Sigmoid colon (tissue), 7 donors: ENCODE data around the gene CDCA7L. TPM values are rescaled to one million over a fixed set of nuclear protein-coding genes. Genes with fewer than 3 reads are reported as not detected.

Experiments used
- DNase-seq: peaks from one replicate; pipeline ENCODE4 v3.0.0-alpha.2; 2019
- H3K27ac ChIP-seq, 4 donors: fragments of 200-600 bp; sonication (generic); one replicate each; pipeline ENCODE4 v1.5.1; 2016 to 2019; ENCODE audit warnings: mild to moderate bottlenecking in 1 of 4
- H3K27me3 ChIP-seq, 3 donors: fragments of 200-600 bp; sonication (generic); one replicate each; pipeline ENCODE4 v1.5.1; 2019; ENCODE audit warnings: mild to moderate bottlenecking in 1 of 3
- H3K36me3 ChIP-seq, 4 donors: fragments of 200-600 bp; sonication (generic); one replicate each; pipeline ENCODE4 v1.5.1; 2016 to 2019
- H3K4me1 ChIP-seq, 4 donors: fragments of 200-600 bp; sonication (generic); one replicate each; pipeline ENCODE4 v1.5.1; 2017 to 2019
- H3K4me3 ChIP-seq, 4 donors: fragments of 200-600 bp; sonication (generic); one replicate each; pipeline ENCODE4 v1.5.1; 2017 to 2019; ENCODE audit warnings: mild to moderate bottlenecking in 2 of 4, moderate library complexity in 1 of 4
- H3K9me3 ChIP-seq, 4 donors: fragments of 200-600 bp in 3 of 4; sonication (generic) in 3 of 4; one replicate each; pipeline versions ENCODE4 v1.5.1 to v1.6.1; 2013 to 2019
- EP300 ChIP-seq, 4 donors: sonication (generic); formaldehyde crosslinking; IDR thresholded peaks; one replicate each; pipeline ENCODE4 v1.6.1; 2017; ENCODE audit warnings: antibody characterized with exemption in 4 of 4
- POLR2A ChIP-seq, 2 donors: fragments of 450-650 bp; IDR thresholded peaks; one replicate each; pipeline ENCODE4 v1.6.1; 2016; ENCODE audit warnings: antibody characterized with exemption in 2 of 2, mild to moderate bottlenecking in 2 of 2, moderate library complexity in 2 of 2
- POLR2AphosphoS5 ChIP-seq, 4 donors: sonication (generic); formaldehyde crosslinking; IDR thresholded peaks; one replicate each; pipeline ENCODE4 v1.6.1; 2017; ENCODE audit warnings: antibody characterized with exemption in 4 of 4
- WGBS, 2 donors: extraction: QIAGEN DNeasy Blood & Tissue Kit; methylation state at CpG; one replicate each; pipeline ENCODE4 v1.1.7; 2013; 5-methylcytosine and 5-hydroxymethylcytosine counted together
- intact Hi-C: fragments of 100-400 bp; cut with DNase I; formaldehyde crosslinking; loops from one replicate; pipeline ENCODE4 v1.15.1; 2023
- polyA plus RNA-seq, 3 donors: library from polyadenylated mRNA; stranded (reverse); fragments of 200-250 nt; gene quantifications; one replicate each; pipeline ENCODE4 v1.2.3, GENCODE V29; 2013
- total RNA-seq, 4 donors: library from RNA; depleted of rRNA; stranded (reverse); fragments of >200 nt; gene quantifications; one replicate each; pipeline ENCODE4 v1.1.0, GENCODE V29; 2016
- TF ChIP-seq, protein P1 (sequence below), 4 experiments: fragments of 450-650 bp in 3 of 4; fragments of 200-600 bp in 1 of 4; IDR thresholded peaks; one replicate each; pipeline ENCODE4 v1.5.1; 2016 to 2019; ENCODE audit warnings: antibody characterized with exemption in 4 of 4, mild to moderate bottlenecking in 3 of 4, moderate library complexity in 2 of 4
- donor health status: healthy with polysubstance abuse.
- donor health status: Bipolar disorder and iron deficiency.
- donor health status: healthy.

The CDCA7L gene
- total and polyA plus RNA-seq, 7 donors: 12.3 to 55.9 (median 23.5) TPM

DNA sequence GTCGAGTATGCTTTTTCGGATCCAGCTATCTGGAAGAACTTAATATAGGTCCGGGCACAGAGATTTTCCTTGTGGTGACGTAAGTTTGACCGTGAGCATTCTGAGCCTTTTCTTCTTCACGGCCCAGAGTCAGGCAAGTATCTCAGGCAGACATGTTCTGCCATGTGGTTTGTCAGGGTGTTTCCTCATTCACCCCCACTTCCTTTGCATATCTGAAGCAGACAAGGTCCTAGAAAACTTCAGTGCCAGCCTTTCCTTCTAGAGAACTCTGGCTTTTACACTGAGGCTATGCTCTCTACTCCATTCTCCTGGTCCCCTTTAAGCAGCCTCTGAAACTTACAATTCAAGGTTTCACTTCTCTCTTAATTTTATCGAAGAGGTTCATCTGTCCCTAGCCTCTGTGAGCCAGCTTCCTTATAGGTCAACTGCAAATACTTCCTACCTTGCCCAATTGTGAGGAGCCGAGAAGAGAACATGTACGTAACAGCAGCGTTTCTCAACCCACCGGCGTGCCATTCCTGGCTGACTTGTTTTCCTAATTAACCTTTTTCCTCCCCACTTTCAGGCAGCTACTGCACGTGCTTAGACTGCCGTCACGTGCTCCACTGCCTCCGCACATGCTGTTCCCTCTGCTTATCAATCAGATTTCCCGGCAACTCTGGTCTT lies 47.3 kb downstream of the CDCA7L start:
- no peaks in the 10 kb centered on the region for H3K9me3 ChIP-seq
- peaks cover 8 to 46% (median 18%) of the 10 kb centered on the region in 4 donors for H3K36me3 ChIP-seq
- intact Hi-C loops: no loop called here
- no peak overlapping the region for H3K27ac ChIP-seq
- no peaks in the 10 kb centered on the region for H3K4me1 ChIP-seq
- H3K4me3 ChIP-seq: no peak overlapping the region
- TF ChIP-seq, protein P1, sequence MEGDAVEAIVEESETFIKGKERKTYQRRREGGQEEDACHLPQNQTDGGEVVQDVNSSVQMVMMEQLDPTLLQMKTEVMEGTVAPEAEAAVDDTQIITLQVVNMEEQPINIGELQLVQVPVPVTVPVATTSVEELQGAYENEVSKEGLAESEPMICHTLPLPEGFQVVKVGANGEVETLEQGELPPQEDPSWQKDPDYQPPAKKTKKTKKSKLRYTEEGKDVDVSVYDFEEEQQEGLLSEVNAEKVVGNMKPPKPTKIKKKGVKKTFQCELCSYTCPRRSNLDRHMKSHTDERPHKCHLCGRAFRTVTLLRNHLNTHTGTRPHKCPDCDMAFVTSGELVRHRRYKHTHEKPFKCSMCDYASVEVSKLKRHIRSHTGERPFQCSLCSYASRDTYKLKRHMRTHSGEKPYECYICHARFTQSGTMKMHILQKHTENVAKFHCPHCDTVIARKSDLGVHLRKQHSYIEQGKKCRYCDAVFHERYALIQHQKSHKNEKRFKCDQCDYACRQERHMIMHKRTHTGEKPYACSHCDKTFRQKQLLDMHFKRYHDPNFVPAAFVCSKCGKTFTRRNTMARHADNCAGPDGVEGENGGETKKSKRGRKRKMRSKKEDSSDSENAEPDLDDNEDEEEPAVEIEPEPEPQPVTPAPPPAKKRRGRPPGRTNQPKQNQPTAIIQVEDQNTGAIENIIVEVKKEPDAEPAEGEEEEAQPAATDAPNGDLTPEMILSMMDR (IDR thresholded peaks at IDR 0.05): no peak
- TF ChIP-seq EP300 (IDR thresholded peaks at IDR 0.05): no peak
- no peak for TF ChIP-seq POLR2A (IDR thresholded peaks at IDR 0.05)
- no peak for TF ChIP-seq POLR2AphosphoS5 (IDR thresholded peaks at IDR 0.05)
- H3K27me3 ChIP-seq: no peaks in the 10 kb centered on the region
- 70 to 93% methylated on average over 17 of the region's 17 CpGs for whole genome bisulfite sequencing, 2 donors
- no peak for DNase-seq

DNA sequence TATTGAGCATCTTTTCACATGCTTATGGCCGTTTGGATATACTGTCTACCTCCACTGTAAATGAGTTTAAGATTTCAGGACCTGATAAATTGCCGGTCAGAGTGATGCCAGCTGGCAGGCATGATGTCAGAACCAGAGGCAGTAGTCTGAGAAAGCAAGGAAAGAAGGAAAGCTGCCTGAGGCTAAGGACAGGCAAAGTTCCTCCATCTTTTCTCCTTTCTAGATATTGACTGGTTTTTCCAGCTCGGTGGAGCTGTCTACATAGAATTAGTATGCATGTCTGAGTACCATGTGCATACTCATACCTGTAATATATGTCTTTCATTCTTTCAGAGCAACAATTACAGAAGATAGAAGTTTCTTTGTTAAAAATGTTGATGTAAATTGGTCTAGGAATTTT lies 52.3 kb downstream of the CDCA7L start:
- no peak overlapping the region for H3K27ac ChIP-seq
- WGBS, 2 donors: 90 to 92% methylated on average over 3 of the region's 3 CpGs
- peaks cover 0 to 1% (median under 1%) of the 10 kb centered on the region in 4 donors for H3K36me3 ChIP-seq
- TF ChIP-seq, protein P1 (IDR thresholded peaks at IDR 0.05): no peak
- TF ChIP-seq POLR2A (IDR thresholded peaks at IDR 0.05): no peak
- no peaks in the 10 kb centered on the region for H3K27me3 ChIP-seq
- no peak for DNase-seq
- intact Hi-C loops: no loop called here
- no peaks in the 10 kb centered on the region for H3K4me1 ChIP-seq
- no peaks in the 10 kb centered on the region for H3K9me3 ChIP-seq
- no peak overlapping the region for H3K4me3 ChIP-seq

DNA sequence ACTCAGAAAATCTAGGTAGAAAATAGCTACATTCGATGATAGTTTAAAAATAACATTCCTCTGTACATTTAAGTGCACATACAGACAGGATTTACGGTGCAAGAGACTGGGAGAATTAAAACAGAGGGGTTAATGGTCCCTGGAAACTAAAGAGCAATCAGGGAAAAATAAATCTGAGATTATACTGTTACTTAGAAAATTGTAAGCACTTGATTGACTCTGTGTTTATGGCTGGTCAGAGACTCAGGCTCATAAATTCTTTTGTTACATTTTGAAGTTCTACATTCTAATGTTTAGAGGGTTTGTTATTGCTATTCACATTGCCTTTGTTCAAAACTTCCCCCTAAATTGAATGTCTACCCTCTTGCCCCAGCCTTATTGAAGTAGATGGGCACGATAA lies 54.4 kb downstream of the CDCA7L start:
- intact Hi-C loops: no loop called here
- no peak overlapping the region for H3K4me3 ChIP-seq
- TF ChIP-seq EP300 (IDR thresholded peaks at IDR 0.05): no peak
- no peak for TF ChIP-seq POLR2AphosphoS5 (IDR thresholded peaks at IDR 0.05)
- TF ChIP-seq, protein P1 (IDR thresholded peaks at IDR 0.05): no peak
- TF ChIP-seq POLR2A (IDR thresholded peaks at IDR 0.05): no peak
- H3K9me3 ChIP-seq: no peaks in the 10 kb centered on the region
- H3K36me3 ChIP-seq: no peaks in the 10 kb centered on the region
- 78 to 83% methylated on average over 3 of the region's 3 CpGs for WGBS, 2 donors
- no peak for DNase-seq
- no peaks in the 10 kb centered on the region for H3K27me3 ChIP-seq
- no peaks in the 10 kb centered on the region for H3K4me1 ChIP-seq
- H3K27ac ChIP-seq: no peak overlapping the region

DNA sequence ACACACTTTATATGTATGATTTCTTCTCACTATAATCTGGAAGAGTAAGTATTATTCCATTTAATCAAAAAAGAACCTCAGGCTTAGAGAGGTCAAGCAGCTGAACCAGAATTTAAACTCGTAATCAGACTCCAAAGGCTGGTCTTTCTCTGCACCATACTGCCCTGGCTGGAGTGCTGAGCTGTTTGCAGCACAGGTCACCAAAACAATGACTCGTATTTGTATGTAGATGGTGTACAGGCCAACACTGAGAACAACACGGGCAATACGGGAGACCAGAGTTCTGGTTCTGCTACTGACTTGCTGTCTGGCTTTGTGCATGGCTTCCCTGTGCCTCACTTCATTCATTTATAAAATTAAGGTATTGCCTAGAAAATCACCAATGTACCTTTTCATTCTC lies 57.9 kb downstream of the CDCA7L start:
- no peaks in the 10 kb centered on the region for H3K36me3 ChIP-seq
- H3K4me1 ChIP-seq: no peaks in the 10 kb centered on the region
- intact Hi-C loops: no loop called here
- no peak overlapping the region for H3K27ac ChIP-seq
- WGBS, 2 donors: 85 to 89% methylated on average over 4 of the region's 4 CpGs
- no peak for DNase-seq
- no peak overlapping the region for H3K4me3 ChIP-seq
- TF ChIP-seq, protein P1 (IDR thresholded peaks at IDR 0.05): no peak
- TF ChIP-seq POLR2AphosphoS5 (IDR thresholded peaks at IDR 0.05): no peak
- no peaks in the 10 kb centered on the region for H3K9me3 ChIP-seq
- H3K27me3 ChIP-seq: no peaks in the 10 kb centered on the region

DNA sequence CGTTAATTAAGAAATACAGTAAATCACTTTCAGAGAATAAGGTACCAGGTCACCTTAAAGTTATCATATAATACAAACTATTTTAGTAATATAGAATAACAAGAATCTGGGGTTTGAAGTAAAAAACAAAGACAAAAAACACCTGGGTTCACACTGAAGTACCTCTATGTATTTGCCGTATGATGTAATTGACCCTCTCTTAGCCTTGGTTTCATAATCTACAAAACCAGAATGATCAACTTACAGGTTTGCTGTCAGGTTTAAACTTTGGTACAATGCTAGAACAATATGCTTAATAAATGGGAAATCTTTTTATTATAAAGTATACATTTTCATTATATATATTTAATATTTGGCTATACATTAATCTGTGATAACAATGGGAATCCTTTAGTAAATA lies 58.3 kb downstream of the CDCA7L start:
- no peak overlapping the region for H3K27ac ChIP-seq
- no peaks in the 10 kb centered on the region for H3K9me3 ChIP-seq
- no peaks in the 10 kb centered on the region for H3K27me3 ChIP-seq
- TF ChIP-seq POLR2AphosphoS5 (IDR thresholded peaks at IDR 0.05) (no peak), EP300 (IDR thresholded peaks at IDR 0.05) (no peak), POLR2A (IDR thresholded peaks at IDR 0.05) (no peak)
- TF ChIP-seq, protein P1 (IDR thresholded peaks at IDR 0.05): no peak
- H3K36me3 ChIP-seq: no peaks in the 10 kb centered on the region
- H3K4me3 ChIP-seq: no peak overlapping the region
- DNase-seq: no peak
- 90 to 93% methylated on average over 2 of the region's 2 CpGs for whole genome bisulfite sequencing, 2 donors
- intact Hi-C loops: no loop called here
- no peaks in the 10 kb centered on the region for H3K4me1 ChIP-seq
